Measurements from ENCODE around the gene BLOC1S6.

The BLOC1S6 gene

DNA sequence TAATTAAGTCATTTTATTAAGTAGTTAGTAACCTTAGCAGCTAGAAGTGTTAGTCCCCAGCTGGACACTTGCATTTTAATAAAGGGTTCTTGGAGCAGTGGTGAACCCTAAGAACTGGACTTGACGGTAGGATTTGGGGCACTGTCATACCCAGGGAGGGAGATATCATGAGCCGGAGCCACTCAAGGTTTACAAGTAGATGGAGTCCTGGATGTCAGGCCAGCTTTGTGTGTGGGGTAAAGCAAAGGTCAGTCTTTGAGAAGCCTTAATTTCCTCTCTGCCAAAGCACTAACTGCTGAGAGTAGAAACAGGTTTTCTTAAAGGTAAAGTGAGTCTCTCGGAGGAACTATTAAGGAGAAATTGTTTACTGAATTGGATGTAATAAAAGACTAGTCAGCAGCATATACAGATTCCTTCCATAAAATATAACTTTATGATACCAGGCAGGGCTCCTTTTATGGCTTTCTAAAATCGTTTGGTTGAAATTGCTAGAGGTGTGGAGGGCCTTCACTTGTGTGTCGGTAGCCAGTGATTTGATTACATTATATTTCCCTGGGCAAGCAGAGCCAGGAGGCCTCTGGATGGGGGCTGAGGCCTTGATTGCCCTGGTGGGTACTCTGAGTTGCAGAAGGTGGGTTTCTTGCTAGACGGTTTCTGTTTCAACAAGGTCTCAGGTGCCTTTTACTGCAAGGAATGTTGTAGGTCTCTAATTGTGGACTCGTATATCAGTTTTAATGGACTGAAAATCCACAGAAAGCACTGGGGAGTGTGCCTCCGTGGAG is 70.8 kb downstream of the BLOC1S6 start:
- no peak overlapping the region for H3K4me3 ChIP-seq (ENCODE audit: low read length)
- no peak for DNase-seq (ENCODE audit: low read depth, low spot score)
